HCT116 (cell line): ENCODE measurements around the gene ZCCHC9. TPM values are rescaled to one million over a fixed set of nuclear protein-coding genes. Genes with fewer than 3 reads are reported as not detected.

ENCODE experiments used
- ATAC-seq: fragments of 200-7000 bp; cut with Tn5 transposase; 2 replicates; pipeline ENCODE4 v1.9.1; 2020; ENCODE audit warnings: mild to moderate bottlenecking, moderate library complexity
- BruUV-seq: library from RNA; stranded (reverse); fragments of 400-500 nt; replicated peaks from 2 replicates; lab custom pipeline; 2021; lab: Mats Ljungman, UMichigan
- CTCF ChIA-PET: fragments of 300-600 bp; sonication (Branson Sonifier 250); formaldehyde crosslinking; loops from one replicate; lab custom pipeline; 2021; ENCODE audit warnings: antibody characterized with exemption; lab: Charles Lee
- POLR2A ChIA-PET: fragments of 300-600, 350-600 bp; sonication (Branson Sonifier 250); formaldehyde crosslinking; loops from one replicate; lab custom pipeline; 2021; ENCODE audit warnings: antibody characterized with exemption; lab: Charles Lee
- RAD21 ChIA-PET, 2 experiments: fragments of 300-600 bp; sonication (Branson Sonifier 250); formaldehyde crosslinking; loops; one replicate each; lab custom pipeline; 2023; ENCODE audit warnings: low total read pairs in 2 of 2; ENCODE audit not compliant: uncharacterized antibody in 2 of 2, unreplicated experiment in 2 of 2, low non-redundant PET in 1 of 2; lab: Charles Lee
- DNase-seq: peaks from one replicate; pipeline ENCODE4 v3.0.0-alpha.2; 2010; ENCODE audit warnings: low read depth, low spot score
- H2AFZ ChIP-seq: fragments of 200-600 bp; shearing (Covaris generic), sonication (generic); 2 replicates; pipeline ENCODE4 v1.6.1; 2017; ENCODE audit warnings: low read depth, mixed run types, mixed read lengths, antibody characterized with exemption, low read length; ENCODE audit not compliant: poor library complexity, severe bottlenecking
- H3K27ac ChIP-seq: 2 replicates; pipeline ENCODE4 v1.5.1; 2012; ENCODE audit warnings: low read depth, low read length
- H3K27me3 ChIP-seq: fragments of 200-600 bp; sonication (generic); 2 replicates; pipeline ENCODE4 v1.6.1; 2016; ENCODE audit warnings: mixed run types, low read length, mixed read lengths; ENCODE audit not compliant: insufficient read depth
- H3K36me3 ChIP-seq, 2 experiments: fragments of 200-500 bp in 1 of 2; fragments of 200-600 bp in 1 of 2; sonication (Bioruptor generic) in 1 of 2; sonication (generic) in 1 of 2; 2 replicates each; pipeline versions ENCODE4 v1.5.1 to v1.6.1; 2014 to 2016; ENCODE audit warnings: low read length in 2 of 2, inconsistent platforms in 1 of 2, mixed read lengths in 1 of 2, mixed run types in 1 of 2; ENCODE audit not compliant: insufficient read depth in 2 of 2, control insufficient read depth in 1 of 2
- H3K4me1 ChIP-seq, 2 experiments: fragments of 200-600 bp in 1 of 2; sonication (generic) in 1 of 2; 2 replicates each; pipeline versions ENCODE4 v1.5.1 to v1.6.1; 2012 to 2017; ENCODE audit warnings: low read length in 2 of 2, inconsistent platforms in 1 of 2, mild to moderate bottlenecking in 1 of 2, mixed read lengths in 1 of 2, mixed run types in 1 of 2, moderate library complexity in 1 of 2; ENCODE audit not compliant: insufficient read depth in 2 of 2, control insufficient read depth in 1 of 2
- H3K4me2 ChIP-seq: fragments of 200-600 bp; sonication (generic); 2 replicates; pipeline ENCODE4 v1.6.1; 2017; ENCODE audit warnings: mixed run types, low read length, mixed read lengths
- H3K4me3 ChIP-seq, 2 experiments: fragments of 200-600 bp in 1 of 2; sonication (generic) in 1 of 2; replicated peaks in 1 of 2; 2 replicates each; pipeline ENCODE4 v1.5.1; 2011 to 2016; ENCODE audit warnings: low read length in 2 of 2, control low read depth in 1 of 2, low read depth in 1 of 2, mild to moderate bottlenecking in 1 of 2, mixed read lengths in 1 of 2, mixed run types in 1 of 2
- H3K79me2 ChIP-seq: fragments of 200-600 bp; sonication (generic); 2 replicates; pipeline ENCODE4 v1.6.1; 2017; ENCODE audit warnings: mild to moderate bottlenecking, mixed run types, low read length, moderate library complexity, mixed read lengths; ENCODE audit not compliant: insufficient read depth
- H3K9ac ChIP-seq: fragments of 200-600 bp; sonication (generic); 2 replicates; pipeline ENCODE4 v1.6.1; 2016; ENCODE audit warnings: low read length, mixed read lengths
- H3K9me2 ChIP-seq: fragments of 200-600 bp; sonication (generic), shearing (Covaris generic); 2 replicates; pipeline ENCODE4 v1.6.1; 2017; ENCODE audit warnings: mixed run types, mild to moderate bottlenecking, moderate library complexity; ENCODE audit not compliant: insufficient read depth
- H3K9me3 ChIP-seq, 2 experiments: fragments of 200-500 bp in 1 of 2; fragments of 200-600 bp in 1 of 2; sonication (Bioruptor generic) in 1 of 2; sonication (generic) in 1 of 2; 2 replicates each; pipeline ENCODE4 v1.6.1; 2014 to 2017; ENCODE audit warnings: low read length in 2 of 2, mixed read lengths in 2 of 2, inconsistent platforms in 1 of 2, low read depth in 1 of 2, mild to moderate bottlenecking in 1 of 2, mixed run types in 1 of 2, moderate library complexity in 1 of 2; ENCODE audit not compliant: control insufficient read depth in 1 of 2, insufficient read depth in 1 of 2
- H4K20me1 ChIP-seq: fragments of 200-600 bp; sonication (generic), shearing (Covaris generic); 2 replicates; pipeline ENCODE4 v1.6.1; 2017; ENCODE audit warnings: mixed run types, mild to moderate bottlenecking, moderate library complexity; ENCODE audit not compliant: insufficient read depth
- CEBPB ChIP-seq: IDR thresholded peaks from 2 replicates; pipeline ENCODE4 v1.6.1; 2012; ENCODE audit warnings: low read depth
- CTCF ChIP-seq, 3 experiments: fragments of 200-600 bp in 1 of 3; sonication (generic) in 1 of 3; IDR thresholded peaks in 2 of 3; conservative IDR thresholded peaks in 1 of 3; 2 replicates each; pipeline ENCODE4 v1.5.1; 2012 to 2017; ENCODE audit warnings: low read depth in 2 of 3, low read length in 2 of 3, antibody characterized with exemption in 1 of 3, borderline replicate concordance in 1 of 3, control low read depth in 1 of 3, mild to moderate bottlenecking in 1 of 3, mixed read lengths in 1 of 3, mixed run types in 1 of 3, moderate library complexity in 1 of 3; ENCODE audit not compliant: insufficient read depth in 1 of 3
- EGR1 ChIP-seq: IDR thresholded peaks from 2 replicates; pipeline ENCODE4 v1.6.1; 2012; ENCODE audit warnings: low read depth
- EZH2 ChIP-seq: fragments of 200-600 bp; sonication (generic); IDR thresholded peaks from 2 replicates; pipeline ENCODE4 v1.6.1; 2017; ENCODE audit warnings: antibody characterized with exemption, mixed run types
- EZH2phosphoT487 ChIP-seq: fragments of 200-600 bp; IDR thresholded peaks from 2 replicates; pipeline ENCODE4 v1.6.1; 2018; ENCODE audit warnings: antibody characterized with exemption, borderline replicate concordance
- FOSL1 ChIP-seq: IDR thresholded peaks from 2 replicates; pipeline ENCODE4 v1.6.1; 2012; ENCODE audit warnings: low read depth
- MAX ChIP-seq: IDR thresholded peaks from 2 replicates; pipeline ENCODE4 v1.6.1; 2012
- POLR2A ChIP-seq: IDR thresholded peaks from 2 replicates; pipeline ENCODE4 v1.7.0; 2011; ENCODE audit warnings: borderline replicate concordance; ENCODE audit not compliant: insufficient read depth, insufficient read length; ENCODE audit errors: extremely low read depth
- SIN3A ChIP-seq: IDR thresholded peaks from 2 replicates; pipeline ENCODE4 v1.6.1; 2012; ENCODE audit warnings: low read depth
- SRF ChIP-seq: IDR thresholded peaks from 2 replicates; pipeline ENCODE4 v1.6.1; 2012; ENCODE audit warnings: low read depth
- TCF7L2 ChIP-seq: IDR thresholded peaks from 2 replicates; pipeline ENCODE4 v1.7.0; 2011; ENCODE audit warnings: borderline replicate concordance, inconsistent platforms; ENCODE audit not compliant: insufficient read depth, insufficient read length; ENCODE audit errors: extremely low read depth
- ZFX ChIP-seq: fragments of 450-650 bp; IDR thresholded peaks from 2 replicates; pipeline ENCODE4 v1.6.1; 2017
- ZNF274 ChIP-seq: fragments of 200-500 bp; sonication (Bioruptor generic); IDR thresholded peaks from 2 replicates; pipeline ENCODE4 v1.6.1; 2014; ENCODE audit warnings: mild to moderate bottlenecking, low read depth, low read length, inconsistent platforms
- intact Hi-C: fragments of 100-400 bp; cut with micrococcal nuclease; formaldehyde crosslinking; loops from 2 replicates; pipeline ENCODE4 v1.10.0; 2022
- total RNA-seq: library from RNA; stranded (reverse); gene quantifications from one replicate; pipeline ENCODE4 v1.2.1, GENCODE V29; 2021; ENCODE audit not compliant: unreplicated experiment
- TF ChIP-seq, protein P1 (sequence below): IDR thresholded peaks from 2 replicates; pipeline ENCODE4 v1.6.1; 2012; ENCODE audit warnings: low read depth

ZCCHC9 gene
- total RNA-seq, 1 experiment from 2014 or later = 33.7 TPM

DNA sequence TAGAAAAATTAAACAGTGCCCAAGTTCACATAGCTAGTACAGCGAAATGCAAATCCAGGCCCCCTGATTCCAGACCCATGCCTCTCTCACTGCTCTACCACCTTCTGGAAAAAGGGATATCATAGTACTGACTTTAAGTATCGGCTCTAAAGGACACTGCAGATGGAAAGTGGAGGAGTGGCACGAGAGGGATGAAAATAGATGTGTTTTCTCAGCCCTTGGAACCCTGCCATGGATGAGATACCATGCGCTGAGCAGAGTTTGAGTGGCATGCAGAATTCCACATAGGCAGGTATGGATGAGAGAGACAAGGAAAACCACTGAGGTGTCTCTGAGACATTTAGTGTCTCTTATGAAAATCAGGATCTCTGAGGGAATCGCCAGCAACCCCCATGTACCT lies 49.5 kb upstream of the ZCCHC9 start:
- Histone ChIP-seq H3K4me1 (peaks cover 14 to 19% of the 10 kb centered on the region in 2 experiments), H3K9me2 (no peaks in the 10 kb centered on the region), H3K27ac (no peak overlapping the region), H3K79me2 (no peaks in the 10 kb centered on the region), H3K9me3 (no peaks in the 10 kb centered on the region), H4K20me1 (no peaks in the 10 kb centered on the region), H3K9ac (no peak overlapping the region), H3K27me3 (no peaks in the 10 kb centered on the region), H2AFZ (no peak overlapping the region), H3K36me3 (no peaks in the 10 kb centered on the region), H3K4me2 (no peak overlapping the region), H3K4me3 (no peak overlapping the region)
- RAD21 ChIA-PET = no interaction called here
- DNase-seq (no peak), ATAC-seq (no peak)
- POLR2A ChIA-PET = no interaction called here
- TF ChIP-seq SIN3A = no peak
- TF ChIP-seq, protein P1, sequence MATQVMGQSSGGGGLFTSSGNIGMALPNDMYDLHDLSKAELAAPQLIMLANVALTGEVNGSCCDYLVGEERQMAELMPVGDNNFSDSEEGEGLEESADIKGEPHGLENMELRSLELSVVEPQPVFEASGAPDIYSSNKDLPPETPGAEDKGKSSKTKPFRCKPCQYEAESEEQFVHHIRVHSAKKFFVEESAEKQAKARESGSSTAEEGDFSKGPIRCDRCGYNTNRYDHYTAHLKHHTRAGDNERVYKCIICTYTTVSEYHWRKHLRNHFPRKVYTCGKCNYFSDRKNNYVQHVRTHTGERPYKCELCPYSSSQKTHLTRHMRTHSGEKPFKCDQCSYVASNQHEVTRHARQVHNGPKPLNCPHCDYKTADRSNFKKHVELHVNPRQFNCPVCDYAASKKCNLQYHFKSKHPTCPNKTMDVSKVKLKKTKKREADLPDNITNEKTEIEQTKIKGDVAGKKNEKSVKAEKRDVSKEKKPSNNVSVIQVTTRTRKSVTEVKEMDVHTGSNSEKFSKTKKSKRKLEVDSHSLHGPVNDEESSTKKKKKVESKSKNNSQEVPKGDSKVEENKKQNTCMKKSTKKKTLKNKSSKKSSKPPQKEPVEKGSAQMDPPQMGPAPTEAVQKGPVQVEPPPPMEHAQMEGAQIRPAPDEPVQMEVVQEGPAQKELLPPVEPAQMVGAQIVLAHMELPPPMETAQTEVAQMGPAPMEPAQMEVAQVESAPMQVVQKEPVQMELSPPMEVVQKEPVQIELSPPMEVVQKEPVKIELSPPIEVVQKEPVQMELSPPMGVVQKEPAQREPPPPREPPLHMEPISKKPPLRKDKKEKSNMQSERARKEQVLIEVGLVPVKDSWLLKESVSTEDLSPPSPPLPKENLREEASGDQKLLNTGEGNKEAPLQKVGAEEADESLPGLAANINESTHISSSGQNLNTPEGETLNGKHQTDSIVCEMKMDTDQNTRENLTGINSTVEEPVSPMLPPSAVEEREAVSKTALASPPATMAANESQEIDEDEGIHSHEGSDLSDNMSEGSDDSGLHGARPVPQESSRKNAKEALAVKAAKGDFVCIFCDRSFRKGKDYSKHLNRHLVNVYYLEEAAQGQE = no peak
- no peak for TF ChIP-seq SRF
- TF ChIP-seq POLR2A = no peak
- no peak for TF ChIP-seq CEBPB
- TF ChIP-seq MAX = no peak
- TF ChIP-seq TCF7L2 = no peak
- no peak for TF ChIP-seq ZNF274
- TF ChIP-seq EGR1 = no peak
- no peak for TF ChIP-seq ZFX
- no peak for TF ChIP-seq CTCF (IDR thresholded peaks at IDR 0.05 in 2 of 3, conservative IDR thresholded peaks at IDR 0.05 in 1 of 3; ENCODE audit: borderline replicate concordance in 1 of 3, insufficient read depth in 1 of 3, low read depth in 2 of 3, low read length in 2 of 3)
- TF ChIP-seq EZH2 = no peak
- no peak for TF ChIP-seq FOSL1
- TF ChIP-seq EZH2phosphoT487 = no peak
- intact Hi-C loops = no loop called here
- no TSS peak for BruUV-seq
- CTCF ChIA-PET = no interaction called here
